Esophagus squamous epithelium (tissue), 5 donors: ENCODE measurements around the gene VPS4A. TPM values are rescaled to one million over a fixed set of nuclear protein-coding genes. Genes with fewer than 3 reads are reported as not detected.

ENCODE experiments used
- DNase-seq: peaks from one replicate; lab custom pipeline; 2025; lab: John Stamatoyannopoulos, UW
- H3K27ac ChIP-seq, 4 donors: fragments of 200-600 bp; sonication (generic); one replicate each; pipeline ENCODE4 v1.5.1; 2016 to 2019; ENCODE audit warnings: mild to moderate bottlenecking in 1 of 4
- H3K27me3 ChIP-seq, 4 donors: fragments of 200-600 bp; sonication (generic); 1 replicate in 3 of 4; 2 replicates in 1 of 4; pipeline versions ENCODE4 v1.5.1 to v1.6.0; 2017 to 2021; ENCODE audit warnings: antibody characterized with exemption in 1 of 4
- H3K36me3 ChIP-seq, 3 donors: fragments of 200-600 bp; sonication (generic); one replicate each; pipeline ENCODE4 v1.5.1; 2016 to 2019
- H3K4me1 ChIP-seq, 3 donors: fragments of 200-600 bp; sonication (generic); one replicate each; pipeline ENCODE4 v1.5.1; 2017 to 2019
- H3K4me3 ChIP-seq, 4 donors: fragments of 200-600 bp; sonication (generic); 1 replicate in 3 of 4; 2 replicates in 1 of 4; pipeline ENCODE4 v1.5.1; 2016 to 2019; ENCODE audit warnings: mild to moderate bottlenecking in 2 of 4, moderate library complexity in 1 of 4
- H3K9me3 ChIP-seq, 3 donors: fragments of 200-600 bp; sonication (generic); one replicate each; pipeline ENCODE4 v1.5.1; 2016 to 2019
- POLR2A ChIP-seq, 4 donors: fragments of 450-650 bp; IDR thresholded peaks; one replicate each; pipeline ENCODE4 v1.6.1; 2017; ENCODE audit warnings: antibody characterized with exemption in 4 of 4, mild to moderate bottlenecking in 4 of 4, moderate library complexity in 3 of 4
- WGBS, 2 donors: methylation state at CpG; one replicate each; pipeline ENCODE4 v1.1.5; 2018; 5-methylcytosine and 5-hydroxymethylcytosine counted together
- intact Hi-C: fragments of 100-400 bp; cut with DNase I; formaldehyde crosslinking; loops from one replicate; pipeline ENCODE4 v1.15.0; 2022
- total RNA-seq, 4 donors: library from RNA; depleted of rRNA; stranded (reverse); fragments of >200 nt; gene quantifications; one replicate each; pipeline ENCODE4 v1.1.0, GENCODE V29; 2016
- TF ChIP-seq, protein P1 (sequence below), 6 experiments: fragments of 450-650 bp in 4 of 6; fragments of 200-600 bp in 2 of 6; sonication (generic) in 2 of 6; IDR thresholded peaks; one replicate each; pipeline ENCODE4 v1.5.1; 2016 to 2019; ENCODE audit warnings: antibody characterized with exemption in 6 of 6, mild to moderate bottlenecking in 4 of 6, moderate library complexity in 4 of 6
- donor health status: DM: yes; HTN: yes; CAD: no.

The VPS4A gene
- total RNA-seq, 4 donors from 2014 or later = 21.5 to 38.9 (median 24.9) TPM

DNA sequence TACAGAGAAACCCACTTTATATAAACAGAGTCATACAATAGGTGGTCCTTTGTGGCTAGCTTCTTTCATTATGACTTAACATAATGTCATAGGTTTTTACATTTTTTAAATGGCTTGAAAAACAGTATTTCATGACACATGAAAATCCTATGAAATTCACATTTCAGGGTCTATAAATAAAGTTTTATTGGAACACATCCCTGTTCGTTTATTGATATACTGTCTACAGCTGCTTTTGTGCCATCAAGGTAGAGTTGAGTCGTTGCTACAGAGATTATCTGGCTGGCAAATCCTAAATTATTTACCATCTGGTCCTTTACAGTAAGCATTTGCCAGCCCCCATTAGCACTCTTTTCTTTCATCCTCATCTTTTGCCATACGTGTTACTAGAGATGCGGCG, 2.3 kb downstream of the VPS4A start:
- WGBS, 2 donors = 91 to 93% methylated on average over 5 of the region's 5 CpGs
- Histone ChIP-seq H3K9me3 (no peaks in the 10 kb centered on the region), H3K4me3 (no peak overlapping the region), H3K27me3 (no peaks in the 10 kb centered on the region), H3K4me1 (peaks cover 5 to 45% (median 17%) of the 10 kb centered on the region in 3 donors), H3K36me3 (peaks cover 22 to 55% (median 26%) of the 10 kb centered on the region in 3 donors), H3K27ac (no peak overlapping the region)
- no peak for DNase-seq
- intact Hi-C loops = no loop called here
- no peak for TF ChIP-seq POLR2A (IDR thresholded peaks at IDR 0.05)
- TF ChIP-seq, protein P1, sequence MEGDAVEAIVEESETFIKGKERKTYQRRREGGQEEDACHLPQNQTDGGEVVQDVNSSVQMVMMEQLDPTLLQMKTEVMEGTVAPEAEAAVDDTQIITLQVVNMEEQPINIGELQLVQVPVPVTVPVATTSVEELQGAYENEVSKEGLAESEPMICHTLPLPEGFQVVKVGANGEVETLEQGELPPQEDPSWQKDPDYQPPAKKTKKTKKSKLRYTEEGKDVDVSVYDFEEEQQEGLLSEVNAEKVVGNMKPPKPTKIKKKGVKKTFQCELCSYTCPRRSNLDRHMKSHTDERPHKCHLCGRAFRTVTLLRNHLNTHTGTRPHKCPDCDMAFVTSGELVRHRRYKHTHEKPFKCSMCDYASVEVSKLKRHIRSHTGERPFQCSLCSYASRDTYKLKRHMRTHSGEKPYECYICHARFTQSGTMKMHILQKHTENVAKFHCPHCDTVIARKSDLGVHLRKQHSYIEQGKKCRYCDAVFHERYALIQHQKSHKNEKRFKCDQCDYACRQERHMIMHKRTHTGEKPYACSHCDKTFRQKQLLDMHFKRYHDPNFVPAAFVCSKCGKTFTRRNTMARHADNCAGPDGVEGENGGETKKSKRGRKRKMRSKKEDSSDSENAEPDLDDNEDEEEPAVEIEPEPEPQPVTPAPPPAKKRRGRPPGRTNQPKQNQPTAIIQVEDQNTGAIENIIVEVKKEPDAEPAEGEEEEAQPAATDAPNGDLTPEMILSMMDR (IDR thresholded peaks at IDR 0.05) = no peak

DNA sequence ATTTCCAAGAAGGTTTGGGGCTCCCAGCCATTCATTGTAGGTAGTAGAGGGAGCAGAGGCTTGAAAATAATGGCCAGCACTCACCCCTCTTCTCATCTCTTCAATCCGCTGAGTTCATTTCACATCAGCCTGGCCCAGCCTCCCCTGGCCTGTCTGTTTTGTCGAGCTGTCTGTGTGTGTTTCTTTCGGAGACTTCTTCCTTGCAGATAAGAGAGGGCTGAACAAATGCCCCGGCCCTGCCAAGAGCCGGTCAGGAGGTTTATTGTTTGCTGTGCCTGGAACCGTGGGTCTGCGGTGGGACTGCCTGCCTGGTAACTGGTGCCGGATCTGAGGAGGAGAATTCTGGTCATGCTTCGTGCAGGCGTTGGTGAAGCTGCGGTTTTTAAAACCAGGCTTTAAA, 3.4 kb downstream of the VPS4A start:
- H3K4me3 ChIP-seq = no peak overlapping the region
- no peaks in the 10 kb centered on the region for H3K27me3 ChIP-seq
- WGBS, 2 donors = 84 to 95% methylated on average over 3 to 7 of the region's 11 CpGs
- no peak overlapping the region for H3K27ac ChIP-seq
- intact Hi-C loops = no loop called here
- peaks cover 5 to 45% (median 17%) of the 10 kb centered on the region in 3 donors for H3K4me1 ChIP-seq
- TF ChIP-seq, protein P1 (IDR thresholded peaks at IDR 0.05) = no peak
- TF ChIP-seq POLR2A (IDR thresholded peaks at IDR 0.05) = no peak
- no peaks in the 10 kb centered on the region for H3K9me3 ChIP-seq
- peaks cover 33 to 66% (median 35%) of the 10 kb centered on the region in 3 donors for H3K36me3 ChIP-seq
- no peak for DNase-seq

DNA sequence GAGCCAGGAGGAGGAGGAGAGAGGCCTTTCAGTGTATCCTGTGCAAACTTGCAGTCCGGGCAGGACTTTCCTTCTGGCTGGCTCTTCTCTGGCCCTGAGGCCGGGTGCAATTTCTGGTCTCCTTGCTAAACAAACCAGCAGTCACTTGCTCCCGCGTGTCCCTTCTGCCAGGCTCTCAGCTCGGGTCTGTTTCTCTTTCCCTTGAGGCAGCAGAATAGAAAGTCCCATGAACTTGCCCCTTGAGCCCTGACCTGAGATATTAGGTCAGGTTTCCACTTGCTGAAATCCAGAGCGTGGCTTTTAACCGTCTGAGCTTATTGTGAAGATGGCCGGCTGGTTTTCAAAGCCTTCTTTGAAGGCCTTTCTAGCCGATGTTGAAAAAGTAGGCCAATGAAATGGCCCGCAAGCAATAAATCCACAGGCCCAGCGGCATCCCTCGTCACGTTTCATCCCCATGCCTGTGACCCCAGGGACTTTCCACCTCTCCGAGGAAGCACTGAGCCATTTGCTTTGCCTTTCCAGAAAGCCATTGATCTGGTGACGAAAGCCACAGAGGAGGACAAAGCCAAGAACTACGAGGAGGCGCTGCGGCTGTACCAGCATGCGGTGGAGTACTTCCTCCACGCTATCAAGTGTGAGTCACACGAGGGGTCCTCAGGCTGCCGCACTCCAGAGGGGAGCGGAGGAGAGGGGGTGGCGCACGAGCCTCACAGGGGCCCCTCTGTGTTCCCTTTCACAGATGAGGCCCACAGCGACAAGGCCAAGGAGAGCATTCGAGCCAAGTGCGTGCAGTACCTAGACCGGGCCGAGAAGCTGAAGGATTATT, 4.5 kb downstream of the VPS4A start:
- Histone ChIP-seq H3K27me3 (no peaks in the 10 kb centered on the region), H3K27ac (no peak overlapping the region), H3K9me3 (no peaks in the 10 kb centered on the region), H3K4me1 (peaks cover under 1 to 39% (median 14%) of the 10 kb centered on the region in 3 donors), H3K4me3 (no peak overlapping the region), H3K36me3 (peaks cover 45 to 78% (median 47%) of the 10 kb centered on the region in 3 donors)
- TF ChIP-seq, protein P1 (IDR thresholded peaks at IDR 0.05) = no peak
- TF ChIP-seq POLR2A (IDR thresholded peaks at IDR 0.05) = no peak
- DNase-seq = no peak
- 65 to 72% methylated on average over 12 to 19 of the region's 30 CpGs for WGBS, 2 donors
- intact Hi-C loops = no loop called here

DNA sequence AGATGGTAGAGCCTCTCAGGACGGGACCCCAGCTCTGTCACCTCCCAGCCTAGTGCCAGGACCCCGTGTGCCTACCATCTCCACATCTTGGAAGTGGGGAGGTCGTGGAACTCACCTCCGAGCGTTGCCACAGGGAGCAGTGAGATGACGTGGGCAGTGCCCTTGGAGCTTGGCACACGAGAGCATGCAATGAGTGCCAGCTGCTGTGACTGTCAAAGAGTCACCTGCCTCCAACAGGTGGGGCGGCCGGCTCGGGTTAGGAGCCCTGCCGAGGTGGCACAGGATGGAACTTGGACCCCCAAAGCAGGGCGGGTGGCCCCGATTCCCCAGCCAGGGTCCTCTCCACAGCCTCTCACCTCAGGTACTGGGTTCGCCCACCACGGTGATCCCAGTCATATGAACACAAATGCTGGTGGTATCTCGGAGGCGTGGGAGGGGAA, 5.5 kb downstream of the VPS4A start:
- no peak for TF ChIP-seq POLR2A (IDR thresholded peaks at IDR 0.05)
- TF ChIP-seq, protein P1 (IDR thresholded peaks at IDR 0.05) = no peak
- no peak for DNase-seq
- intact Hi-C loops = no loop called here
- Histone ChIP-seq H3K27me3 (no peaks in the 10 kb centered on the region), H3K9me3 (no peaks in the 10 kb centered on the region), H3K4me3 (no peak overlapping the region), H3K36me3 (peaks cover 54 to 87% (median 56%) of the 10 kb centered on the region in 3 donors), H3K27ac (no peak overlapping the region), H3K4me1 (peaks cover 0 to 38% (median 14%) of the 10 kb centered on the region in 3 donors)
- WGBS, 2 donors = 62 to 87% methylated on average over 2 to 8 of the region's 17 CpGs
